ENCODE results near the gene MAN2B2. TPM values are rescaled to one million over a fixed set of nuclear protein-coding genes. Genes with fewer than 3 reads are reported as not detected.
"Not testable (repeated sequence)": the region's sequence is repeated elsewhere in the genome, so short reads cannot be mapped to it uniquely, and the experiment has no call there.

MAN2B2 gene
- total RNA-seq, 1 experiment from 2014 or later: 27.8 TPM

GRCh38 chr4:6625256-6625655 lies 50.3 kb downstream of the MAN2B2 start:
- CTCF ChIA-PET: no interaction called here

GRCh38 chr4:6626066-6626465 lies 51.1 kb downstream of the MAN2B2 start:
- Histone ChIP-seq H3K27ac (no peak overlapping the region), H3K9me3 (ENCODE audit: insufficient read depth, low read depth) (no peaks in the 10 kb centered on the region), H3K79me2 (ENCODE audit: low read depth) (no peaks in the 10 kb centered on the region), H3K27me3 (ENCODE audit: insufficient read depth, low read depth) (no peaks in the 10 kb centered on the region), H2AFZ (no peak overlapping the region), H3K9me2 (ENCODE audit: insufficient read depth) (no peaks in the 10 kb centered on the region; the same call in 1 of the 2 replicates), H3K4me2 (no peak overlapping the region), H3K4me1 (replicated peaks; ENCODE audit: insufficient read depth) (peaks cover 7% of the 10 kb centered on the region; the same call in 1 of the 2 replicates), H4K20me1 (ENCODE audit: insufficient read depth) (no peaks in the 10 kb centered on the region), H3K36me3 (ENCODE audit: low read depth) (no peaks in the 10 kb centered on the region), H3F3A (ENCODE audit: insufficient read depth, low read depth) (no peaks in the 10 kb centered on the region), H3K4me3 (no peak overlapping the region)
- DNase-seq: no peak
- BruUV-seq (replicated peaks): no TSS peak
- no peak for TF ChIP-seq EZH2 (IDR thresholded peaks at IDR 0.05; ENCODE audit: low read depth)
- no peak for TF ChIP-seq CTCF (conservative IDR thresholded peaks at IDR 0.05)
- ChIA-PET CTCF (interaction anchor here (0.6 kb wide), 1 partner anchor 23 kb away, joined by 4 read pairs; no protein-coding TSS in a partner anchor), POLR2A (ENCODE audit: unreplicated experiment) (no interaction called here)
- intact Hi-C loops (cut with micrococcal nuclease; ENCODE audit: unreplicated experiment): no loop called here

More at GRCh38 chr4:6625256-6625655, 50.3 kb downstream of the MAN2B2 start:
- Histone ChIP-seq H3F3A (ENCODE audit: insufficient read depth, low read depth) (no peaks in the 10 kb centered on the region), H3K4me3 (no peak overlapping the region), H3K27ac (no peak overlapping the region), H3K79me2 (ENCODE audit: low read depth) (no peaks in the 10 kb centered on the region), H3K4me1 (replicated peaks; ENCODE audit: insufficient read depth) (peaks cover 7% of the 10 kb centered on the region; the same call in 1 of the 2 replicates), H3K4me2 (peak overlapping the region; percentile 13; the same call in 1 of the 2 replicates), H2AFZ (no peak overlapping the region), H3K9me3 (ENCODE audit: insufficient read depth, low read depth) (no peaks in the 10 kb centered on the region), H3K36me3 (ENCODE audit: low read depth) (no peaks in the 10 kb centered on the region), H3K9me2 (ENCODE audit: insufficient read depth) (no peaks in the 10 kb centered on the region), H3K27me3 (ENCODE audit: insufficient read depth, low read depth) (no peaks in the 10 kb centered on the region), H4K20me1 (ENCODE audit: insufficient read depth) (no peaks in the 10 kb centered on the region)
- intact Hi-C loops (cut with micrococcal nuclease; ENCODE audit: unreplicated experiment): no loop called here
- TF ChIP-seq CTCF (conservative IDR thresholded peaks at IDR 0.05) (no peak), EZH2 (IDR thresholded peaks at IDR 0.05; ENCODE audit: low read depth) (no peak)
- POLR2A ChIA-PET (ENCODE audit: unreplicated experiment): no interaction called here
- peak in 1 of 2 experiments; percentile 43 for DNase-seq
- no TSS peak for BruUV-seq (replicated peaks)

- ChIA-PET POLR2A (ENCODE audit: unreplicated experiment) (interaction anchor here (0.6 kb wide), 1 partner anchor 65 kb away, joined by 3 read pairs; no protein-coding TSS in a partner anchor), CTCF (no interaction called here)
- TF ChIP-seq CTCF (conservative IDR thresholded peaks at IDR 0.05) (no peak), EZH2 (IDR thresholded peaks at IDR 0.05; ENCODE audit: low read depth) (no peak)
- H4K20me1 ChIP-seq (ENCODE audit: insufficient read depth): no peaks in the 10 kb centered on the region
- intact Hi-C loops (cut with micrococcal nuclease; ENCODE audit: unreplicated experiment): no loop called here
- no peaks in the 10 kb centered on the region for H3K9me3 ChIP-seq (ENCODE audit: insufficient read depth, low read depth)
- H3F3A ChIP-seq (ENCODE audit: insufficient read depth, low read depth): peaks cover 7% of the 10 kb centered on the region
- no peaks in the 10 kb centered on the region for H3K79me2 ChIP-seq (ENCODE audit: low read depth)
- no peak overlapping the region for H3K4me2 ChIP-seq
- no peaks in the 10 kb centered on the region for H3K27me3 ChIP-seq (ENCODE audit: insufficient read depth, low read depth)
- no peak for DNase-seq
- no peaks in the 10 kb centered on the region; the same call in 1 of the 2 replicates for H3K9me2 ChIP-seq (ENCODE audit: insufficient read depth)
- no peaks in the 10 kb centered on the region for H3K36me3 ChIP-seq (ENCODE audit: low read depth)
- no TSS peak for BruUV-seq (replicated peaks)
- H3K4me1 ChIP-seq (replicated peaks; ENCODE audit: insufficient read depth): peaks cover 14% of the 10 kb centered on the region
- H3K27ac ChIP-seq: no peak overlapping the region
- H2AFZ ChIP-seq: no peak overlapping the region
- no peak overlapping the region for H3K4me3 ChIP-seq
Observed at GRCh38 chr4:6627832-6628231, 52.8 kb downstream of the MAN2B2 start.

GRCh38 chr4:6628484-6628883 lies 53.5 kb downstream of the MAN2B2 start:
- H3K27me3 ChIP-seq (ENCODE audit: insufficient read depth, low read depth); H3K4me2 ChIP-seq; H4K20me1 ChIP-seq (ENCODE audit: insufficient read depth); H3K4me3 ChIP-seq; H2AFZ ChIP-seq; H3K9me2 ChIP-seq (ENCODE audit: insufficient read depth); CTCF ChIA-PET; H3K36me3 ChIP-seq (ENCODE audit: low read depth); H3K9me3 ChIP-seq (ENCODE audit: insufficient read depth, low read depth); BruUV-seq (replicated peaks); POLR2A ChIA-PET (ENCODE audit: unreplicated experiment); intact Hi-C loops (cut with micrococcal nuclease; ENCODE audit: unreplicated experiment); DNase-seq; H3K79me2 ChIP-seq (ENCODE audit: low read depth); H3K27ac ChIP-seq: not testable (repeated sequence)
- Histone ChIP-seq H3F3A (ENCODE audit: insufficient read depth, low read depth) (peaks cover 13% of the 10 kb centered on the region), H3K4me1 (replicated peaks; ENCODE audit: insufficient read depth) (peaks cover 21% of the 10 kb centered on the region)

Measured in PC-9 (cell line).